Body of pancreas (tissue), 4 donors: ENCODE data around the gene FAF2. TPM values are rescaled to one million over a fixed set of nuclear protein-coding genes. Genes with fewer than 3 reads are reported as not detected.

Experiments used
- ATAC-seq: fragments of 150-250 bp; one replicate; pipeline ENCODE4 v1.9.1; 2016
- DNase-seq, 4 donors: peaks; one replicate each; pipeline ENCODE4 v3.0.0-alpha.2; 2019
- H3K27ac ChIP-seq, 4 donors: fragments of 200-600 bp; sonication (generic); 1 replicate in 3 of 4; 2 replicates in 1 of 4; pipeline versions ENCODE4 v1.5.1 to v1.6.1; 2016 to 2019; ENCODE audit warnings: mild to moderate bottlenecking in 1 of 4, mixed read lengths in 1 of 4, moderate library complexity in 1 of 4
- H3K27me3 ChIP-seq, 2 donors: fragments of 200-600 bp; sonication (generic); one replicate each; pipeline ENCODE4 v1.6.0; 2016; ENCODE audit warnings: mild to moderate bottlenecking in 1 of 2
- H3K36me3 ChIP-seq, 2 donors: fragments of 200-600 bp; sonication (generic); replicated peaks in 1 of 2; 2 replicates each; pipeline ENCODE4 v1.5.1; 2016; ENCODE audit warnings: low read depth in 2 of 2; ENCODE audit not compliant: insufficient read depth in 1 of 2
- H3K4me1 ChIP-seq: fragments of 200-600 bp; sonication (generic); one replicate; pipeline ENCODE4 v1.6.0; 2016
- H3K4me3 ChIP-seq, 2 donors: fragments of 200-600 bp; sonication (generic); 1 replicate in 1 of 2; 2 replicates in 1 of 2; pipeline ENCODE4 v1.5.1; 2016 to 2019
- H3K9me3 ChIP-seq, 3 donors: fragments of 200-600 bp; sonication (generic); 1 replicate in 2 of 3; 2 replicates in 1 of 3; pipeline ENCODE4 v1.5.1; 2016
- CTCF ChIP-seq, 7 experiments: fragments of 450-650 bp in 4 of 7; fragments of 200-600 bp in 3 of 7; sonication (generic) in 3 of 7; IDR thresholded peaks; one replicate each; pipeline ENCODE4 v1.5.1; 2016 to 2019; ENCODE audit warnings: antibody characterized with exemption in 7 of 7
- POLR2A ChIP-seq, 3 donors: fragments of 450-650 bp; IDR thresholded peaks; one replicate each; pipeline ENCODE4 v1.6.1; 2016; ENCODE audit warnings: antibody characterized with exemption in 3 of 3, mild to moderate bottlenecking in 2 of 3
- WGBS, 2 donors: methylation state at CpG; one replicate each; pipeline ENCODE4 v1.1.5; 2017; 5-methylcytosine and 5-hydroxymethylcytosine counted together
- intact Hi-C: fragments of 100-400 bp; cut with DNase I; formaldehyde crosslinking; loops from one replicate; pipeline ENCODE4 v1.15.1; 2023
- total RNA-seq, 2 donors: library from RNA; depleted of rRNA; stranded (reverse); fragments of >200 nt; gene quantifications; one replicate each; pipeline ENCODE4 v1.1.0, GENCODE V29; 2016

Gene FAF2
- total RNA-seq, 2 donors from 2014 or later: 15.8 to 44.2 TPM

- 91 to 98% methylated on average over 9 to 23 of the region's 26 CpGs for WGBS, 2 donors
- no peak overlapping the region for H3K4me3 ChIP-seq
- peaks cover 28% of the 10 kb centered on the region for H3K4me1 ChIP-seq
- DNase-seq (no peak), ATAC-seq (no peak)
- intact Hi-C loops: no loop called here
- no peaks in the 10 kb centered on the region for H3K27me3 ChIP-seq
- no peaks in the 10 kb centered on the region for H3K9me3 ChIP-seq
- H3K36me3 ChIP-seq: peaks cover 12 to 33% of the 10 kb centered on the region in 2 donors
- TF ChIP-seq CTCF (IDR thresholded peaks at IDR 0.05): no peak
- TF ChIP-seq POLR2A (IDR thresholded peaks at IDR 0.05): no peak
- no peak overlapping the region for H3K27ac ChIP-seq
These were observed 81.0 kb downstream of the FAF2 start for GRCh38 chr5:176529116-176529740.

GRCh38 chr5:176529741-176530141 is 81.6 kb downstream of the FAF2 start:
- H3K9me3 ChIP-seq: no peaks in the 10 kb centered on the region
- no peaks in the 10 kb centered on the region for H3K27me3 ChIP-seq
- no peak overlapping the region for H3K27ac ChIP-seq
- DNase-seq (no peak), ATAC-seq (no peak)
- no peak overlapping the region for H3K4me3 ChIP-seq
- H3K4me1 ChIP-seq: peaks cover 33% of the 10 kb centered on the region
- WGBS, 2 donors: 71 to 100% methylated on average over 2 to 11 of the region's 11 CpGs
- TF ChIP-seq CTCF (IDR thresholded peaks at IDR 0.05): no peak
- TF ChIP-seq POLR2A (IDR thresholded peaks at IDR 0.05): no peak
- intact Hi-C loops: no loop called here
- H3K36me3 ChIP-seq: peaks cover 12 to 33% of the 10 kb centered on the region in 2 donors

- intact Hi-C loops: no loop called here
- WGBS, 2 donors: 63 to 74% methylated on average over 10 to 18 of the region's 28 CpGs
- ATAC-seq: no peak
- no peak for DNase-seq
- TF ChIP-seq CTCF (IDR thresholded peaks at IDR 0.05) (no peak), POLR2A (IDR thresholded peaks at IDR 0.05) (no peak)
- peaks cover 41% of the 10 kb centered on the region for H3K4me1 ChIP-seq
- H3K4me3 ChIP-seq: no peak overlapping the region
- H3K9me3 ChIP-seq: no peaks in the 10 kb centered on the region
- no peak overlapping the region for H3K27ac ChIP-seq
- peaks cover 12 to 33% of the 10 kb centered on the region in 2 donors for H3K36me3 ChIP-seq
- no peaks in the 10 kb centered on the region for H3K27me3 ChIP-seq
These were observed 82.3 kb downstream of the FAF2 start for GRCh38 chr5:176530393-176530982.

GRCh38 chr5:176530983-176531901 is 83.1 kb downstream of the FAF2 start:
- Histone ChIP-seq H3K27ac (no peak overlapping the region), H3K9me3 (no peaks in the 10 kb centered on the region), H3K4me1 (peaks cover 48% of the 10 kb centered on the region), H3K36me3 (peaks cover 12 to 33% of the 10 kb centered on the region in 2 donors), H3K4me3 (no peak overlapping the region), H3K27me3 (no peaks in the 10 kb centered on the region)
- 63 to 78% methylated on average over 18 to 24 of the region's 24 CpGs for WGBS, 2 donors
- intact Hi-C loops: no loop called here
- TF ChIP-seq POLR2A (IDR thresholded peaks at IDR 0.05) (no peak), CTCF (IDR thresholded peaks at IDR 0.05) (no peak)
- DNase-seq: no peak
- no peak for ATAC-seq
